Transverse colon (tissue), 4 donors: ENCODE measurements around the gene ZNF496. TPM values are rescaled to one million over a fixed set of nuclear protein-coding genes. Genes with fewer than 3 reads are reported as not detected.

Experiments
- DNase-seq: peaks from one replicate; pipeline ENCODE4 v3.0.0-alpha.2; 2019
- H3K27ac ChIP-seq, 4 donors: fragments of 200-600 bp; sonication (generic); 2 replicates each; pipeline ENCODE4 v1.5.1; 2016 to 2018; ENCODE audit warnings: inconsistent platforms in 4 of 4
- H3K27me3 ChIP-seq: fragments of 200-600 bp; sonication (generic); 2 replicates; pipeline ENCODE4 v1.5.1; 2017; ENCODE audit warnings: inconsistent platforms
- H3K36me3 ChIP-seq, 4 donors: fragments of 200-600 bp; sonication (generic); 2 replicates each; pipeline ENCODE4 v1.5.1; 2017 to 2019; ENCODE audit warnings: inconsistent platforms in 4 of 4
- H3K4me1 ChIP-seq, 4 donors: fragments of 200-600 bp; sonication (generic); 2 replicates each; pipeline ENCODE4 v1.5.1; 2017 to 2020; ENCODE audit warnings: inconsistent platforms in 4 of 4
- H3K4me3 ChIP-seq, 4 donors: fragments of 200-600 bp; sonication (generic); 1 replicate in 1 of 4; 2 replicates in 3 of 4; pipeline versions ENCODE4 v1.5.1 to v1.6.1; 2017 to 2019; ENCODE audit warnings: inconsistent platforms in 4 of 4
- H3K9me3 ChIP-seq, 2 donors: fragments of 200-600 bp; sonication (generic); 2 replicates each; pipeline ENCODE4 v1.5.1; 2017 to 2019; ENCODE audit warnings: inconsistent platforms in 2 of 2
- CTCF ChIP-seq, 5 experiments: fragments of 200-600 bp in 3 of 5; fragments of 450-650 bp in 2 of 5; sonication (generic) in 3 of 5; IDR thresholded peaks; 1 replicate in 2 of 5; 2 replicates in 3 of 5; pipeline ENCODE4 v1.5.1; 2016 to 2017; ENCODE audit warnings: antibody characterized with exemption in 5 of 5, inconsistent platforms in 3 of 5, mild to moderate bottlenecking in 2 of 5, moderate library complexity in 1 of 5
- EP300 ChIP-seq: sonication (generic); formaldehyde crosslinking; IDR thresholded peaks from one replicate; pipeline ENCODE4 v1.6.1; 2017; ENCODE audit warnings: antibody characterized with exemption, low read depth
- POLR2A ChIP-seq: fragments of 450-650 bp; IDR thresholded peaks from one replicate; pipeline ENCODE4 v1.6.1; 2016; ENCODE audit warnings: antibody characterized with exemption, mild to moderate bottlenecking, moderate library complexity
- POLR2AphosphoS5 ChIP-seq, 3 donors: sonication (generic); formaldehyde crosslinking; IDR thresholded peaks; one replicate each; pipeline ENCODE4 v1.6.1; 2016; ENCODE audit warnings: antibody characterized with exemption in 3 of 3
- WGBS, 2 donors: methylation state at CpG; one replicate each; pipeline ENCODE4 v1.1.5; 2018; ENCODE audit warnings: low coverage in 1 of 2; 5-methylcytosine and 5-hydroxymethylcytosine counted together
- in situ Hi-C, 4 donors: fragments of 200-750 bp; cut with MboI; loops; one replicate each; pipeline versions ENCODE4 v1.15.0 to v1.15.1; 2017; ENCODE audit warnings: low sequenced_read_pairs in 3 of 4, low pct_ligation_motif_present in 1 of 4, low pct_unique_long_range_greater_than_20kb in 1 of 4
- intact Hi-C: fragments of 100-400 bp; cut with DNase I; formaldehyde crosslinking; loops from one replicate; pipeline ENCODE4 v1.15.1; 2023; ENCODE audit warnings: low total_unique reads
- total RNA-seq, 4 donors: library from RNA; depleted of rRNA; stranded (reverse); fragments of >200 nt; gene quantifications; one replicate each; pipeline ENCODE4 v1.1.0, GENCODE V29; 2016

Gene ZNF496
- total RNA-seq, 4 donors from 2014 or later: 12.4 to 35.8 (median 28.7) TPM

- in situ Hi-C loops (no loop called here), intact Hi-C loops (no loop called here)
- Histone ChIP-seq H3K36me3 (no peaks in the 10 kb centered on the region), H3K9me3 (no peaks in the 10 kb centered on the region), H3K4me3 (no peak overlapping the region), H3K4me1 (no peaks in the 10 kb centered on the region), H3K27me3 (no peaks in the 10 kb centered on the region), H3K27ac (no peak overlapping the region)
- DNase-seq: no peak
- TF ChIP-seq POLR2AphosphoS5 (IDR thresholded peaks at IDR 0.05) (no peak), EP300 (no peak), CTCF (IDR thresholded peaks at IDR 0.05) (no peak), POLR2A (no peak)
- 58 to 65% methylated on average over 3 of the region's 3 CpGs for WGBS, 2 donors
Measured at GRCh38 chr1:247338723-247339275, 7.1 kb upstream of the ZNF496 start.

DNA sequence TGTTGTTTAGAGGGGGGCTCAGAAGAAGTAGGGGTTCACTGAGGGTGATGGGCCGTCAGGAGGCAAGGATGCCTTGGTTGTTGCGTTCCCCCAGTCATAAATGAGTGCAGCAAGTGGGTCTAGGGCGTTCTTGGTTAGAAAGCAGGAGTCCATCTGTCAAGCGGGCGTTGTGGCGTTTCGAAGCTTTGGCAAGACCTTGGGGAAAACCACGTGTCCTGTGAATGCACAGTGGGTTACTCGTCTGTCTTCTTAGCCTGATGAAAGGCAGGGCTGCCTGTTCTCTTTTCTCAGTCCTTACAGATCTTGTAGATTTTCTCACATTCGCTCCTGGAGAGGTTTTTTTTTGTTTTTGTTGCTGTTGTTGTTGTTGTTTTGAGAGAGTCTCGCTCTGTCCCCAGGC is 6.3 kb upstream of the ZNF496 start:
- in situ Hi-C loops (no loop called here), intact Hi-C loops (no loop called here)
- Histone ChIP-seq H3K4me3 (no peak overlapping the region), H3K27me3 (no peaks in the 10 kb centered on the region), H3K4me1 (peaks cover 0 to 4% (median 2%) of the 10 kb centered on the region in 4 donors), H3K27ac (no peak overlapping the region), H3K9me3 (no peaks in the 10 kb centered on the region), H3K36me3 (no peaks in the 10 kb centered on the region)
- TF ChIP-seq POLR2AphosphoS5 (IDR thresholded peaks at IDR 0.05) (no peak), CTCF (IDR thresholded peaks at IDR 0.05) (no peak), EP300 (no peak), POLR2A (no peak)
- 87 to 88% methylated on average over 9 to 11 of the region's 11 CpGs for WGBS, 2 donors
- DNase-seq: no peak

GRCh38 chr1:247337250-247337746 is 5.6 kb upstream of the ZNF496 start:
- peaks cover 0 to 11% (median 9%) of the 10 kb centered on the region in 4 donors for H3K4me1 ChIP-seq
- intact Hi-C loops: no loop called here
- H3K36me3 ChIP-seq: no peaks in the 10 kb centered on the region
- in situ Hi-C loops: no loop called here
- 79% methylated on average over 10 of the region's 10 CpGs; no CpG with 5 or more reads in 1 of the 2 donors for WGBS, 2 donors
- no peaks in the 10 kb centered on the region for H3K27me3 ChIP-seq
- no peak for TF ChIP-seq POLR2AphosphoS5 (IDR thresholded peaks at IDR 0.05)
- TF ChIP-seq EP300: no peak
- TF ChIP-seq POLR2A: no peak
- no peak for TF ChIP-seq CTCF (IDR thresholded peaks at IDR 0.05)
- no peak overlapping the region for H3K4me3 ChIP-seq
- DNase-seq: no peak
- no peak overlapping the region for H3K27ac ChIP-seq
- H3K9me3 ChIP-seq: no peaks in the 10 kb centered on the region

DNA sequence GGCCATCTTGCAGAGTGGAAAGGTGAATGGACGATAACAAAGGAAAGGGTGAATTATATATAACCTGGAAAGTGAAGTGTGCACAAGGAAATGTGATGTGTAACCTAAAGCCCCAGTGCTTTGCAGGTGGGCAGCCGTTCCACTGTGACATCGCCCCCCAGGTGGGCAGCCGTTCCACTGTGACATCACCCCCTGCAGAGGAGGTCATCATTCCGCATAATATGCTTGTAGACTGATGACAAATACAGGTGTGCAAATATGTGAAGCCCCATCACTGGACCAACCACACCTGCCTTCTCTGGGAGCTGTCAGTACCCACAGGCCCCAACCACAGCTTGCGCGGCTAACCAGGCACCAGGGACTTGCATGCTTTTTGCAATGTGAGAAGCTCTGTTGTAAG is 4.7 kb upstream of the ZNF496 start:
- Histone ChIP-seq H3K27me3 (no peaks in the 10 kb centered on the region), H3K4me3 (no peak overlapping the region), H3K4me1 (peaks cover 0 to 13% (median 11%) of the 10 kb centered on the region in 4 donors), H3K27ac (no peak overlapping the region), H3K9me3 (no peaks in the 10 kb centered on the region), H3K36me3 (no peaks in the 10 kb centered on the region)
- in situ Hi-C loops (no loop called here), intact Hi-C loops (no loop called here)
- TF ChIP-seq CTCF (IDR thresholded peaks at IDR 0.05) (no peak), POLR2AphosphoS5 (IDR thresholded peaks at IDR 0.05) (no peak), POLR2A (no peak), EP300 (no peak)
- WGBS, 2 donors: 92 to 100% methylated on average over 2 to 7 of the region's 7 CpGs
- no peak for DNase-seq
